NOMO-1 treated with dmso at 0.1 percent for 144 hours (cell line): Measurements from ENCODE around the gene HEYL.
A peak's percentile ranks its signal among the peaks of the same experiment; 100 is the strongest.

ENCODE experiments used
- DNase-seq: peaks from one replicate; lab custom pipeline; 2025; ENCODE audit not compliant: unreplicated experiment; lab: John Stamatoyannopoulos, UW

Gene HEYL

GRCh38 chr1:39666772-39667171, 27.3 kb upstream of the HEYL start:
- DNase-seq: no peak

- DNase-seq: no peak
Observed at GRCh38 chr1:39663559-39663958, 24.1 kb upstream of the HEYL start.

GRCh38 chr1:39662861-39663260, 23.4 kb upstream of the HEYL start:
- DNase-seq: no peak

- DNase-seq: no peak
Observed at GRCh38 chr1:39659538-39659937, 20.1 kb upstream of the HEYL start.

GRCh38 chr1:39659110-39659509, 19.7 kb upstream of the HEYL start:
- DNase-seq: no peak

GRCh38 chr1:39657923-39658485, 18.6 kb upstream of the HEYL start:
- DNase-seq: peak; percentile 28

- no peak for DNase-seq
Observed at GRCh38 chr1:39657402-39657801, 18.0 kb upstream of the HEYL start.

- DNase-seq: no peak
Observed at GRCh38 chr1:39656391-39656790, 16.9 kb upstream of the HEYL start.

GRCh38 chr1:39655578-39656268, 16.3 kb upstream of the HEYL start:
- DNase-seq: no peak

GRCh38 chr1:39654291-39654690, 14.8 kb upstream of the HEYL start:
- no peak for DNase-seq

GRCh38 chr1:39653546-39654031, 14.1 kb upstream of the HEYL start:
- DNase-seq: peak; percentile 46

GRCh38 chr1:39652554-39652953, 13.1 kb upstream of the HEYL start:
- no peak for DNase-seq

- no peak for DNase-seq
Observed at GRCh38 chr1:39652105-39652504, 12.7 kb upstream of the HEYL start.

GRCh38 chr1:39650431-39650830, 11.0 kb upstream of the HEYL start:
- DNase-seq: no peak

- DNase-seq: no peak
Observed at GRCh38 chr1:39649636-39650185, 10.3 kb upstream of the HEYL start.

- no peak for DNase-seq
Observed at GRCh38 chr1:39648496-39648895, 9.1 kb upstream of the HEYL start.

- no peak for DNase-seq
Observed at GRCh38 chr1:39647247-39647646, 7.8 kb upstream of the HEYL start.

GRCh38 chr1:39646232-39647081, 7.0 kb upstream of the HEYL start:
- no peak for DNase-seq

GRCh38 chr1:39645411-39646043, 6.1 kb upstream of the HEYL start:
- DNase-seq: no peak

GRCh38 chr1:39643705-39644104, 4.3 kb upstream of the HEYL start:
- DNase-seq: no peak

GRCh38 chr1:39642796-39643195, 3.4 kb upstream of the HEYL start:
- no peak for DNase-seq
